ENCODE results near the gene ENAH.
"Not testable (repeated sequence)": the region's sequence is repeated elsewhere in the genome, so short reads cannot be mapped to it uniquely, and the experiment has no call there.

Gene ENAH

GRCh38 chr1:225654277-225654597 lies 1.3 kb upstream of the ENAH start:
- Histone ChIP-seq H3K9me3 (ENCODE audit: control insufficient read depth, low read length) (no peaks in the 10 kb centered on the region), H3K4me3 (ENCODE audit: low read length) (no peak overlapping the region), H3K36me3 (ENCODE audit: control insufficient read depth, insufficient read depth, low read length) (no peaks in the 10 kb centered on the region), H3K27me3 (ENCODE audit: control insufficient read depth, insufficient read depth, low read length) (no peaks in the 10 kb centered on the region), H3K4me1 (ENCODE audit: control insufficient read depth, insufficient read depth, low read length) (no peaks in the 10 kb centered on the region), H3K9ac (ENCODE audit: low read length) (peak overlapping the region; percentile 84)

- Histone ChIP-seq H3K4me1 (ENCODE audit: control insufficient read depth, insufficient read depth, low read length) (no peaks in the 10 kb centered on the region), H3K36me3 (ENCODE audit: control insufficient read depth, insufficient read depth, low read length) (no peaks in the 10 kb centered on the region), H3K9ac (ENCODE audit: low read length) (peak overlapping the region; percentile 84), H3K4me3 (ENCODE audit: low read length) (peak overlapping the region; percentile 66), H3K9me3 (ENCODE audit: control insufficient read depth, low read length) (no peaks in the 10 kb centered on the region), H3K27me3 (ENCODE audit: control insufficient read depth, insufficient read depth, low read length) (no peaks in the 10 kb centered on the region)
Measured at GRCh38 chr1:225653463-225654276, 747 bp upstream of the ENAH start.

GRCh38 chr1:225651872-225652728 lies 823 bp downstream of the ENAH start:
- H3K36me3 ChIP-seq (ENCODE audit: control insufficient read depth, insufficient read depth, low read length), result no peaks in the 10 kb centered on the region
- no peaks in the 10 kb centered on the region for H3K27me3 ChIP-seq (ENCODE audit: control insufficient read depth, insufficient read depth, low read length)
- no peaks in the 10 kb centered on the region for H3K9me3 ChIP-seq (ENCODE audit: control insufficient read depth, low read length)
- H3K9ac ChIP-seq (ENCODE audit: low read length), result peak overlapping the region; percentile 83
- H3K4me3 ChIP-seq (ENCODE audit: low read length), result peak overlapping the region; percentile 91
- no peaks in the 10 kb centered on the region for H3K4me1 ChIP-seq (ENCODE audit: control insufficient read depth, insufficient read depth, low read length)

GRCh38 chr1:225651376-225651871 lies 1.5 kb downstream of the ENAH start:
- H3K9me3 ChIP-seq (ENCODE audit: control insufficient read depth, low read length), result no peaks in the 10 kb centered on the region
- peak overlapping the region; percentile 83 for H3K9ac ChIP-seq (ENCODE audit: low read length)
- no peaks in the 10 kb centered on the region for H3K4me1 ChIP-seq (ENCODE audit: control insufficient read depth, insufficient read depth, low read length)
- peak overlapping the region; percentile 91 for H3K4me3 ChIP-seq (ENCODE audit: low read length)
- no peaks in the 10 kb centered on the region for H3K27me3 ChIP-seq (ENCODE audit: control insufficient read depth, insufficient read depth, low read length)
- H3K36me3 ChIP-seq (ENCODE audit: control insufficient read depth, insufficient read depth, low read length), result no peaks in the 10 kb centered on the region

- Histone ChIP-seq H3K4me3 (ENCODE audit: low read length) (no peak overlapping the region), H3K4me1 (ENCODE audit: control insufficient read depth, insufficient read depth, low read length) (no peaks in the 10 kb centered on the region), H3K9me3 (ENCODE audit: control insufficient read depth, low read length) (no peaks in the 10 kb centered on the region), H3K9ac (ENCODE audit: low read length) (no peak overlapping the region), H3K27me3 (ENCODE audit: control insufficient read depth, insufficient read depth, low read length) (no peaks in the 10 kb centered on the region), H3K36me3 (ENCODE audit: control insufficient read depth, insufficient read depth, low read length) (no peaks in the 10 kb centered on the region)
Measured at GRCh38 chr1:225650179-225650578, 2.7 kb downstream of the ENAH start.

- Histone ChIP-seq H3K9ac (ENCODE audit: low read length) (no peak overlapping the region), H3K36me3 (ENCODE audit: control insufficient read depth, insufficient read depth, low read length) (no peaks in the 10 kb centered on the region)
Measured at GRCh38 chr1:225645194-225645895, 7.6 kb downstream of the ENAH start.

GRCh38 chr1:225644666-225645065 lies 8.3 kb downstream of the ENAH start:
- Histone ChIP-seq H3K27me3 (ENCODE audit: control insufficient read depth, insufficient read depth, low read length) (no peaks in the 10 kb centered on the region), H3K9ac (ENCODE audit: low read length) (no peak overlapping the region), H3K4me3 (ENCODE audit: low read length) (no peak overlapping the region), H3K9me3 (ENCODE audit: control insufficient read depth, low read length) (no peaks in the 10 kb centered on the region), H3K4me1 (ENCODE audit: control insufficient read depth, insufficient read depth, low read length) (no peaks in the 10 kb centered on the region), H3K36me3 (ENCODE audit: control insufficient read depth, insufficient read depth, low read length) (no peaks in the 10 kb centered on the region)

More at GRCh38 chr1:225645194-225645895, 7.6 kb downstream of the ENAH start:
- Histone ChIP-seq H3K9me3 (ENCODE audit: control insufficient read depth, low read length) (no peaks in the 10 kb centered on the region), H3K4me1 (ENCODE audit: control insufficient read depth, insufficient read depth, low read length) (no peaks in the 10 kb centered on the region), H3K4me3 (ENCODE audit: low read length) (no peak overlapping the region), H3K27me3 (ENCODE audit: control insufficient read depth, insufficient read depth, low read length) (no peaks in the 10 kb centered on the region)

- H3K27me3 ChIP-seq (ENCODE audit: control insufficient read depth, insufficient read depth, low read length), result no peaks in the 10 kb centered on the region
- no peaks in the 10 kb centered on the region for H3K4me1 ChIP-seq (ENCODE audit: control insufficient read depth, insufficient read depth, low read length)
- H3K36me3 ChIP-seq (ENCODE audit: control insufficient read depth, insufficient read depth, low read length), result no peaks in the 10 kb centered on the region
- H3K9me3 ChIP-seq (ENCODE audit: control insufficient read depth, low read length), result no peaks in the 10 kb centered on the region
- H3K4me3 ChIP-seq (ENCODE audit: low read length), result no peak overlapping the region
- H3K9ac ChIP-seq (ENCODE audit: low read length), result no peak overlapping the region
Measured at GRCh38 chr1:225642177-225642576, 10.7 kb downstream of the ENAH start.

GRCh38 chr1:225638853-225639252 lies 14.1 kb downstream of the ENAH start:
- Histone ChIP-seq H3K4me1 (ENCODE audit: control insufficient read depth, insufficient read depth, low read length) (no peaks in the 10 kb centered on the region), H3K9me3 (ENCODE audit: control insufficient read depth, low read length) (no peaks in the 10 kb centered on the region), H3K9ac (ENCODE audit: low read length) (no peak overlapping the region), H3K36me3 (ENCODE audit: control insufficient read depth, insufficient read depth, low read length) (no peaks in the 10 kb centered on the region), H3K27me3 (ENCODE audit: control insufficient read depth, insufficient read depth, low read length) (no peaks in the 10 kb centered on the region), H3K4me3 (ENCODE audit: low read length) (no peak overlapping the region)

GRCh38 chr1:225637651-225638199 lies 15.2 kb downstream of the ENAH start:
- Histone ChIP-seq H3K27me3 (ENCODE audit: control insufficient read depth, insufficient read depth, low read length) (no peaks in the 10 kb centered on the region), H3K36me3 (ENCODE audit: control insufficient read depth, insufficient read depth, low read length) (no peaks in the 10 kb centered on the region), H3K9ac (ENCODE audit: low read length) (no peak overlapping the region), H3K4me1 (ENCODE audit: control insufficient read depth, insufficient read depth, low read length) (no peaks in the 10 kb centered on the region), H3K9me3 (ENCODE audit: control insufficient read depth, low read length) (no peaks in the 10 kb centered on the region), H3K4me3 (ENCODE audit: low read length) (no peak overlapping the region)

GRCh38 chr1:225636992-225637391 lies 15.9 kb downstream of the ENAH start:
- not testable (repeated sequence) for H3K27me3 ChIP-seq (ENCODE audit: control insufficient read depth, insufficient read depth, low read length); H3K9me3 ChIP-seq (ENCODE audit: control insufficient read depth, low read length); H3K36me3 ChIP-seq (ENCODE audit: control insufficient read depth, insufficient read depth, low read length); H3K4me1 ChIP-seq (ENCODE audit: control insufficient read depth, insufficient read depth, low read length); H3K4me3 ChIP-seq (ENCODE audit: low read length)
- peak overlapping the region; percentile 19 for H3K9ac ChIP-seq (ENCODE audit: low read length)
